Smooth muscle cell (in vitro differentiated cells): Measurements from ENCODE around the gene SBSN. TPM values are rescaled to one million over a fixed set of nuclear protein-coding genes. Genes with fewer than 3 reads are reported as not detected.

Experiments used
- DNase-seq: peaks from one replicate; lab custom pipeline; 2025; ENCODE audit not compliant: unreplicated experiment; lab: John Stamatoyannopoulos, UW
- H2AFZ ChIP-seq: fragments of 200-600 bp; sonication (generic); 2 replicates; pipeline ENCODE4 v1.6.0; 2016; ENCODE audit warnings: antibody characterized with exemption, low read depth, mild to moderate bottlenecking
- H3F3A ChIP-seq: fragments of 200-600 bp; sonication (generic); 2 replicates; pipeline ENCODE4 v1.6.0; 2017; ENCODE audit warnings: antibody characterized with exemption, low read depth
- H3K27ac ChIP-seq: fragments of 200-600 bp; sonication (generic); 2 replicates; pipeline ENCODE4 v1.5.1; 2016; ENCODE audit warnings: low read depth, mild to moderate bottlenecking
- H3K27me3 ChIP-seq: fragments of 200-600 bp; sonication (generic); 2 replicates; pipeline ENCODE4 v1.6.1; 2016; ENCODE audit warnings: low read depth, mild to moderate bottlenecking
- H3K36me3 ChIP-seq: fragments of 200-600 bp; sonication (generic); 2 replicates; pipeline ENCODE4 v1.5.1; 2016; ENCODE audit warnings: low read depth
- H3K4me1 ChIP-seq: fragments of 200-600 bp; sonication (generic); 2 replicates; pipeline ENCODE4 v1.5.1; 2016; ENCODE audit warnings: low read depth
- H3K4me2 ChIP-seq: fragments of 200-600 bp; sonication (generic); 2 replicates; pipeline ENCODE4 v1.6.0; 2016; ENCODE audit warnings: mild to moderate bottlenecking
- H3K4me3 ChIP-seq: fragments of 200-600 bp; sonication (generic); 2 replicates; pipeline ENCODE4 v1.5.1; 2016; ENCODE audit warnings: mild to moderate bottlenecking
- H3K79me2 ChIP-seq: fragments of 200-600 bp; sonication (generic); 2 replicates; pipeline ENCODE4 v1.6.0; 2016; ENCODE audit warnings: low read depth, mild to moderate bottlenecking
- H3K9ac ChIP-seq: fragments of 200-600 bp; sonication (generic); 2 replicates; pipeline ENCODE4 v1.6.0; 2016; ENCODE audit warnings: low read depth
- H3K9me3 ChIP-seq: fragments of 200-600 bp; sonication (generic); replicated peaks from 2 replicates; pipeline ENCODE4 v1.5.1; 2016; ENCODE audit warnings: low read depth
- H4K20me1 ChIP-seq: fragments of 200-600 bp; sonication (generic); 2 replicates; pipeline ENCODE4 v1.6.0; 2016; ENCODE audit warnings: low read depth
- WGBS: methylation state at CpG from one replicate; pipeline ENCODE4 v1.1.7; 2016; ENCODE audit warnings: low lambda C conversion rate; 5-methylcytosine and 5-hydroxymethylcytosine counted together
- polyA plus RNA-seq: library from polyadenylated mRNA; unstranded; fragments of >200 nt; fragmentation: Nextera tagmentation; extraction: Ambion mirVana; gene quantifications from 2 replicates; pipeline ENCODE4 v1.2.1, GENCODE V29; 2016
- total RNA-seq: library from RNA; depleted of rRNA; stranded (reverse); fragments of >200 nt; gene quantifications from 2 replicates; pipeline ENCODE4 v1.2.3, GENCODE V29; 2014
- TF ChIP-seq, protein P1 (sequence below): fragments of 200-600 bp; sonication (generic); IDR thresholded peaks from 2 replicates; pipeline ENCODE4 v1.5.1; 2017; ENCODE audit warnings: borderline replicate concordance, mild to moderate bottlenecking, antibody characterized with exemption; ENCODE audit not compliant: insufficient read depth, poor library complexity, severe bottlenecking

The SBSN gene
- total and polyA plus RNA-seq, 2 experiments from 2014 or later: 11.7 to 19.8 TPM

DNA sequence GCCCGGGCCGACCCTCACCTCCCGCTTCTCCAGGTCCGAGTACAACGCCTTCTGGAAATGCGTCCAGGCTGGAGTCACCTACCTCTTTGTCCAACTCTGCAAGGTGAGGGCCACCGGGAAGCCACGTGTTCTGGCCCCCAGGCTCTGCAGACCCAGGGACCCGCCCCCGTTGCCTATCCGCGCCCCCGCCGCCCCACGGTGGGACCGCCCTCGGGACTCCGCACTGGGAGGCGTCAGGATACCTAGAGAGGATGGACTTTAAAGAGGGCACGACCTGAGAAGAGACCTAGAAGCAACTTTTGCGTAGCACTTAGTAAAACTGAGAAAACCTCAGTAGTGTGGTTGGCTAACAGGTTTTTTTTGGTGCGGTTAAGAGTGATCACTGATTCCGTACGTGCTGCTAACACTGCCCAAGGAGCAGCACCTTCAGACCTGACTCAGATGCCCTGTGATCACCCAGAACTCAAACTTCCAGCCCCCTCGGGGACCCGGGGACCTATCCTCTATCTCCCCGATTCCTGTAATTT lies 17.8 kb upstream of the SBSN start:
- Histone ChIP-seq H3K79me2 (peaks cover 11% of the 10 kb centered on the region), H4K20me1 (no peaks in the 10 kb centered on the region)

DNA sequence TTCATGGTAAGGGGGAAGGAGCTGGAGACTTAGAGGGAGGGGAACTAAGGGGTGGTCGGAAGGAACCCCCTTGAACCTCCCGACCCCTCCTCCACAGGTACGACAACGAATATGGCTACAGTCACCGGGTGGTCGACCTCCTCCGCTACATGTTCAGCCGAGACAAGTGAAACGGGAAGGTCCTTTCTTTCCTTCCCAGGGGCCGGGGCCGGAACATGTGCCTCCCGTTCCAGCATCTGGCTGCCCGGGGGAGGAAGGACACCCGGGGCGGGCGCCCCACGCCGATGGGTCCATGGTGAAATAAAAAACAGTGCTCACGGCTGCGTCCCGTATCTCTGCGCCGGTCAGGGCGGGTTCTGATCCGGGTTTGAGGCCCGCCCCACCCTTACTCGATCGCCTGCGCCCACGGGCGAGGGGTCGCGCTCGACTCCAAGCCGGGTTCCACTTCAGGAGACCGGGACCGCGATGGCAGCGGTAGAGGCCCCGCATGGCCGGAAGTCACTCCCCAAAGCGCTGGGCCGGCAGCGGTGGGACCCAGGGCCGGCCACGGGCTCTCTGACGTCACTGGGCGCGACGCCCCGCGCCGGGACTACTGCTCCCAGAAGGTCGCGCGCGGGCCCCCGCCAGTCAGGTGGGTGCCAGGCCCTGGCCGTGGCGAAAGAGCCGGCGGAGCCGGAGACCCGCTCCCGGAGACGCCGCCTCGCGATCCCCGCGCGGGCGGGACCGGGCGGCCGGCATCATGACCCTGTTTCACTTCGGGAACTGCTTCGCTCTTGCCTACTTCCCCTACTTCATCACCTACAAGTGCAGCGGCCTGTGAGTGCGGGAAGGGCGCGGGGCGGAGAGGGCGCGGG lies 17.1 kb upstream of the SBSN start, which contains the start of gene TMEM147:
Gene TMEM147, plus strand, starts transcription at position 626 of the 854 bp plus-strand sequence. Its CDS starts 114 bp downstream, at position 740.
- TF ChIP-seq, protein P1, sequence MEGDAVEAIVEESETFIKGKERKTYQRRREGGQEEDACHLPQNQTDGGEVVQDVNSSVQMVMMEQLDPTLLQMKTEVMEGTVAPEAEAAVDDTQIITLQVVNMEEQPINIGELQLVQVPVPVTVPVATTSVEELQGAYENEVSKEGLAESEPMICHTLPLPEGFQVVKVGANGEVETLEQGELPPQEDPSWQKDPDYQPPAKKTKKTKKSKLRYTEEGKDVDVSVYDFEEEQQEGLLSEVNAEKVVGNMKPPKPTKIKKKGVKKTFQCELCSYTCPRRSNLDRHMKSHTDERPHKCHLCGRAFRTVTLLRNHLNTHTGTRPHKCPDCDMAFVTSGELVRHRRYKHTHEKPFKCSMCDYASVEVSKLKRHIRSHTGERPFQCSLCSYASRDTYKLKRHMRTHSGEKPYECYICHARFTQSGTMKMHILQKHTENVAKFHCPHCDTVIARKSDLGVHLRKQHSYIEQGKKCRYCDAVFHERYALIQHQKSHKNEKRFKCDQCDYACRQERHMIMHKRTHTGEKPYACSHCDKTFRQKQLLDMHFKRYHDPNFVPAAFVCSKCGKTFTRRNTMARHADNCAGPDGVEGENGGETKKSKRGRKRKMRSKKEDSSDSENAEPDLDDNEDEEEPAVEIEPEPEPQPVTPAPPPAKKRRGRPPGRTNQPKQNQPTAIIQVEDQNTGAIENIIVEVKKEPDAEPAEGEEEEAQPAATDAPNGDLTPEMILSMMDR: no peak
- H3K79me2 ChIP-seq: peaks cover 11% of the 10 kb centered on the region
- no peaks in the 10 kb centered on the region for H3K27me3 ChIP-seq
- peak; percentile 66 for DNase-seq
- peak within 1 kb of the TSS; percentile 88 for H3K9ac ChIP-seq
- H3K9me3 ChIP-seq: no peaks in the 10 kb centered on the region
- under 1% methylated on average over 66 of the region's 85 CpGs for WGBS
- no peaks in the 10 kb centered on the region for H3K36me3 ChIP-seq
- H3K4me3 ChIP-seq: peak within 1 kb of the TSS; percentile 88
- H3K4me2 ChIP-seq: peak within 1 kb of the TSS; percentile 98
- H3K4me1 ChIP-seq: peaks cover 15% of the 10 kb centered on the region
- H3F3A ChIP-seq: no peaks in the 10 kb centered on the region
- peak within 1 kb of the TSS; percentile 55 for H3K27ac ChIP-seq
- no peaks in the 10 kb centered on the region for H4K20me1 ChIP-seq
- peak within 1 kb of the TSS; percentile 92 for H2AFZ ChIP-seq

More for the DNA sequence above, 17.8 kb upstream of the SBSN start:
- Histone ChIP-seq H2AFZ (peak overlapping the region; percentile 92), H3K36me3 (no peaks in the 10 kb centered on the region), H3K4me3 (peak overlapping the region; percentile 88), H3F3A (no peaks in the 10 kb centered on the region), H3K4me1 (peaks cover 15% of the 10 kb centered on the region), H3K27ac (peak overlapping the region; percentile 55), H3K9ac (peak overlapping the region; percentile 88), H3K27me3 (no peaks in the 10 kb centered on the region), H3K4me2 (peak overlapping the region; percentile 98), H3K9me3 (no peaks in the 10 kb centered on the region)
- TF ChIP-seq, protein P1: no peak
- WGBS: 6% methylated on average over 27 of the region's 27 CpGs
- no peak for DNase-seq

DNA sequence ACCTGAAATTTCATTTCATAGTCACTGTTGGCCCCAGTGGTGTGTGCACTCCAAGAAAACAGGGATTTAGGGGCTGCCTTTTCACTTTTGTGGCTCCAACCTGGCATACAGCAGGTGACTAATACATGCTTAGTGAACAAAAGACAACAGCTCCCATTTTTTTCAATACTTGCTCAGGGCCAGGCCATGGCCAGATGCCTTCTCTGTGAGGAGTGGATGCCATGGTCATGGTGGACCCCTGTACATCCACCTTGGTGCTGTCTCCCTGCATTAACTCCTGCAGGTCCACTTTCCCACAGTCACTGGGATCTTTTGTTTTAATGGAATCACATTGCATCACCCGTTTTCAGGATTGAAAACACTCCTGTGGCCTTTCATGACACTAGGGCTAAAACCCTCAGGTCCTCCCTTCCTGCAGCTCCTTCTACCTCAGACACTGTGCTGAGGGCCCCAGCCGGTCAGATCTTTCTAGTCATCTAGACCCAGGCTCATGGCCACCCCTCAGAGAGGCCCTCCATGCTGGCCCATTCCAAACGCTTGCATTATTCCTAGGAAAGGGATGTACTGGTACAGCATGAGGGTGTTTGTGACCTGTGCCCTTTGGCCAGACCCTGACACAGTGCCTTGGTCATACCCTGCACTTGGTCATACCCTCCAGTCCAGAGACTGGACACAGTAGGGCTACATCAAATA lies 16.1 kb upstream of the SBSN start:
- TF ChIP-seq, protein P1: no peak
- Histone ChIP-seq H2AFZ (peak overlapping the region; percentile 92), H4K20me1 (no peaks in the 10 kb centered on the region), H3K79me2 (peaks cover 11% of the 10 kb centered on the region), H3K9ac (peak overlapping the region; percentile 88), H3K4me3 (peak overlapping the region; percentile 88), H3K9me3 (no peaks in the 10 kb centered on the region), H3K4me2 (peak overlapping the region; percentile 98), H3K36me3 (no peaks in the 10 kb centered on the region), H3K27ac (no peak overlapping the region), H3F3A (no peaks in the 10 kb centered on the region), H3K27me3 (no peaks in the 10 kb centered on the region), H3K4me1 (peaks cover 15% of the 10 kb centered on the region)
- WGBS: 75% methylated on average over 3 of the region's 3 CpGs
- no peak for DNase-seq
